ENCODE measurements around the gene LMBR1L.

Gene LMBR1L

DNA sequence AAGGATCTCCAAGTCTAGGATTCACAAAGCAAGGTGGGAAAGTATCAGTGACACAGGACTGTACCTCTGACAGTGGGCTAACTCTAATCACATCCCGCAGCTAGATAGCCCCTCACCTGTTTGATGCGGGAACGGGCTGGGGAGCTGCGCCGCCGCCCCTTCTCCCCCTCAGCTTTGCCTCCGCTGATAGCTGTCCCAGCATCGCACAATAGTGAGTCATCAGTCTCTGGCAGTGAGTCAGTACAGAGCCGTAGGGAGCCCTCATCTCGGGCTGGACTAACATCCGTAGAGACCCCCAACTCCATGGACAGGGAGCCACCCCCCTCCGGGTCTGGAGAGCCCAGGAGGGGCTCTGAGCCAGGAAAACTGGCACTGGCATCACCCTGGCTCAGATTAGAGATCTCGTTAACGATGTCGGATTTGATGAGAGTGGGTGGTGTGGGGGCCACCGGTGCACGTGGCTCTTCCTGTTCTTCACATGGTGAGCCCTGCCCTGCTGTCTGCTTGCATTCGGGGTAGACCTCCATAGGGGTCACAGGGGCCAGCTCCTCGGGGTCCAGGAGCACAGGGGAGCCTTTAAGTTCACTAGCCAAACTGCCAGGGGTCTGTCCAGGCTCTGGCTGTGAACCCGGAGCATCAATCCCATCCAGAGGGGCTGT is 61.0 kb downstream of the LMBR1L start:
- TF ChIP-seq PAX5 (IDR thresholded peaks at IDR 0.05; ENCODE audit: insufficient read depth, low read length, severe bottlenecking) = no peak
- TF ChIP-seq POU2F2 (IDR thresholded peaks at IDR 0.05; ENCODE audit: low read depth, low read length) = no peak
- TF ChIP-seq SPI1 (IDR thresholded peaks at IDR 0.05; ENCODE audit: low read depth, low read length) = no peak
- TF ChIP-seq POLR2AphosphoS5 (IDR thresholded peaks at IDR 0.05; ENCODE audit: low read depth, low read length) = no peak
- no peak for TF ChIP-seq POLR2A (IDR thresholded peaks at IDR 0.05; ENCODE audit: low read depth, low read length)
- no peak for TF ChIP-seq TAF1 (IDR thresholded peaks at IDR 0.05; ENCODE audit: low read depth, low read length)
- no peak for DNase-seq (ENCODE audit: insufficient read length, low spot score)
- no peak for FAIRE-seq

DNA sequence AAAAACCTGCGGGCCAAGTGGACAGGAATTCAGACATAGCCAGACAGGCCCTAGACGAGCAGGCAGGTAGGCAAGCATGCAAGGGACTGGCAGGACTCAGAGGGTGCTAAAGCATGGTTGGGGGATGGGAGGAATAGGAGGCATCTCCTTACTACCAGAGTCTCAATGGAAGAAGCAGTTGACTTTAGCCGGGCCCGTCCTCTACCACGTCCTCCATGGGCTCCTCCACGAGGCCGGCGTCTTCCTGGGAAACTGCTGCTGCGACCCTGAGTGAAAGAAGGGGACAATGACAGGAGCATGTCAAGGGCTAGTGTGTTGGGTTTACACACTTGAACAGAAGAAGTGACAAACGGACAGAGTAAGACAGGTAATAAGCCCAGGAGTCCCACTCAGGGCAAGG is 61.7 kb downstream of the LMBR1L start:
- FAIRE-seq (no peak), DNase-seq (ENCODE audit: insufficient read length, low spot score) (no peak)
- TF ChIP-seq PAX5 (IDR thresholded peaks at IDR 0.05; ENCODE audit: insufficient read depth, low read length, severe bottlenecking) (no peak), SPI1 (IDR thresholded peaks at IDR 0.05; ENCODE audit: low read depth, low read length) (no peak), POU2F2 (IDR thresholded peaks at IDR 0.05; ENCODE audit: low read depth, low read length) (no peak), POLR2AphosphoS5 (IDR thresholded peaks at IDR 0.05; ENCODE audit: low read depth, low read length) (no peak), TAF1 (IDR thresholded peaks at IDR 0.05; ENCODE audit: low read depth, low read length) (no peak), POLR2A (IDR thresholded peaks at IDR 0.05; ENCODE audit: low read depth, low read length) (no peak)

Measured in GM12891 (cell line).